ENCODE results near the gene EXTL1.

- TF ChIP-seq CTCF (IDR thresholded peaks at IDR 0.05) (no peak), POLR2A (IDR thresholded peaks at IDR 0.05) (no peak)
Measured at GRCh38 chr1:26016258-26016952, 5.2 kb upstream of the EXTL1 start.

Data from thyroid gland (tissue), 4 donors.